ENCODE results near the gene TSKU. TPM values are rescaled to one million over a fixed set of nuclear protein-coding genes. Genes with fewer than 3 reads are reported as not detected.
A peak's percentile ranks its signal among the peaks of the same experiment; 100 is the strongest.

The TSKU gene
- total RNA-seq, 1 donor from 2014 or later: 29.2 TPM

DNA sequence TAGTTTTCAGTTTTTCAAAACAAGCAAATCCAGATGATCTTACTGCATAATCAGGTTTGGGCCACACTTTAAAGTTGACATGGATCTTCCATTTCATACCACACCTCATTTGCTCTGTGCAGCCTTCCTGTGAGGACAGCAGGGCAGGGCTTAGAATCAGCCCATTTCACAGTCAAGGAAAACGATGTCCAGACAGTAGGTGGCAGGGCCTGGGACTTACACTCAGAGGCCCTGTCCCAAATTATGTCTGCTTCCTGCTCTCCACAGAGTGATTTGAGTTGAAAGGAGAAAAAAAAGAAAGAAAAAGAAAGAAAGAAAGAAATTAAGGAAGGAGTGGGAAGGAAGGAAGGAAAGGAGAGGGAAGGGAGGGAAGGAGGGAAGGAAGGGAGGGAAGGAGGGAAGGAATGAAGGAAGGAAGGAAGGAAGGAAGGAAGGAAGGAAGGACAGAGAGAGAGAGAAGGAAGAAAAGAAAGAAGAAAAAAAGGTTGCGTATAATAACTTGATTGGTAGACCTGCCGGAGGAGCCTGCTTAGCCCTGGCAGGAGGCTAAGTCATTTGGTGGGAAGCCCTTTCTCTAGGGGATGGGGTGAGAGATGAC is 23.6 kb downstream of the TSKU start:
- Mint-ChIP-seq H3K4me1 (ENCODE audit: low read depth, unreplicated experiment) (peaks cover 7% of the 10 kb centered on the region), H3K36me3 (ENCODE audit: unreplicated experiment) (no peaks in the 10 kb centered on the region), H3K27me3 (ENCODE audit: unreplicated experiment) (peaks cover 7% of the 10 kb centered on the region), H3K9me3 (ENCODE audit: unreplicated experiment) (no peaks in the 10 kb centered on the region), H3K4me3 (ENCODE audit: unreplicated experiment) (no peak overlapping the region), H3K27ac (ENCODE audit: unreplicated experiment) (no peak overlapping the region)
- TF ChIP-seq, protein P1, sequence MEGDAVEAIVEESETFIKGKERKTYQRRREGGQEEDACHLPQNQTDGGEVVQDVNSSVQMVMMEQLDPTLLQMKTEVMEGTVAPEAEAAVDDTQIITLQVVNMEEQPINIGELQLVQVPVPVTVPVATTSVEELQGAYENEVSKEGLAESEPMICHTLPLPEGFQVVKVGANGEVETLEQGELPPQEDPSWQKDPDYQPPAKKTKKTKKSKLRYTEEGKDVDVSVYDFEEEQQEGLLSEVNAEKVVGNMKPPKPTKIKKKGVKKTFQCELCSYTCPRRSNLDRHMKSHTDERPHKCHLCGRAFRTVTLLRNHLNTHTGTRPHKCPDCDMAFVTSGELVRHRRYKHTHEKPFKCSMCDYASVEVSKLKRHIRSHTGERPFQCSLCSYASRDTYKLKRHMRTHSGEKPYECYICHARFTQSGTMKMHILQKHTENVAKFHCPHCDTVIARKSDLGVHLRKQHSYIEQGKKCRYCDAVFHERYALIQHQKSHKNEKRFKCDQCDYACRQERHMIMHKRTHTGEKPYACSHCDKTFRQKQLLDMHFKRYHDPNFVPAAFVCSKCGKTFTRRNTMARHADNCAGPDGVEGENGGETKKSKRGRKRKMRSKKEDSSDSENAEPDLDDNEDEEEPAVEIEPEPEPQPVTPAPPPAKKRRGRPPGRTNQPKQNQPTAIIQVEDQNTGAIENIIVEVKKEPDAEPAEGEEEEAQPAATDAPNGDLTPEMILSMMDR (IDR thresholded peaks at IDR 0.05; ENCODE audit: partially characterized antibody, unreplicated experiment): no peak
- DNase-seq: no peak

DNA sequence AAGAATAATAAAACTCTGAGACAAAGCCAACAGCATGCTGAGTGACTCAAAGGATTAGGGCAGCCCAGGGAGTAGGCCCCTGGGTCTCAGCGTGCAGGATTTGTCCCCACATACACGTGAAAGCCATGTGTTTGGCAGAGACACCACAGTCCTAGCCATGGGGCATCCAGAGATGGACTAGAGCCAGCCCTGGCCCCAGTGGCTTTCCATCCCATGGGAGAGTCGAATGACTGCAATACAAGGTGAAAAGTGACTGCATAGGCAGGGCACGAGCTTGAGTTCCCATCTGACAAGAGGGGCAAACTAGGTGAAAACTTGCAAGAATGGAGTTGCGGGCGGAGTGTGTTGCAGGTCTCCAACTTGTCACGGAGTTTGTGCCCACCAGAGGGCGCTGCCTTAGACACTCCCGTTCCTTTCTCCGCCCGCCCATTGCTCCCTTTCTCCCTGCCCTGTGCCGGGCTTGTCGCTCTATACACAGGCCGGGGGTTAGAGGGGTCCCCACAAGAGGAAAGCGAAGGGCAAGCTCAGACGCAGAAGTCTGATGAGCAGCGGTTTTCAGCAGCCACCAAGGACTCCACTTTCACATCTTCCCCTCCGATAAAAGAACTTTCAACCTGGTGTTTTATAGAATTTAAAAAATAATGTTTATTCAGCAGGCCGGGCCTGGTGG is 24.2 kb downstream of the TSKU start:
- TF ChIP-seq, protein P1 (IDR thresholded peaks at IDR 0.05; ENCODE audit: partially characterized antibody, unreplicated experiment): peak; percentile 88
- Mint-ChIP-seq H3K27ac (ENCODE audit: unreplicated experiment) (no peak overlapping the region), H3K27me3 (ENCODE audit: unreplicated experiment) (peaks cover 7% of the 10 kb centered on the region), H3K4me1 (ENCODE audit: low read depth, unreplicated experiment) (peaks cover 7% of the 10 kb centered on the region), H3K9me3 (ENCODE audit: unreplicated experiment) (no peaks in the 10 kb centered on the region), H3K36me3 (ENCODE audit: unreplicated experiment) (no peaks in the 10 kb centered on the region), H3K4me3 (ENCODE audit: unreplicated experiment) (no peak overlapping the region)
- peak; percentile 92 for DNase-seq

DNA sequence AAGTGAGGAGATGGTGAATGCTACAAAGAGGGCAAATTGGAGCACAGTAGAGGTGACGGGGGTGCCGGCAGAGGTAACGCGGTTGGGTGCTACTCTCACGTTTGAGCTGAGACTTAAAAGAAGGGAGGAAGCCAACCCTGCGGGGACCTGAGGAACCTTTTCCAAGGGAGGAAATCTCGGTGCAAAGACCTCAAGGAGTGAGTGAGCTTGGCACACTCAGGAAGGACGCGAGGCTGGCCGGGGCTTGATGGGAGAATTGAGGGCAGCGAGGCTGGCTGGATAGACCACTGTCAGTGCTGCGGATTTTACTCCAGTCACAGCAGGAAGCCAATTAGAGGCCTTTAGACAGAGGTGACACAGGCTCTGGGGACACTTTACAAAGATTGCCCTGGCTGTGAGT is 25.0 kb downstream of the TSKU start:
- Mint-ChIP-seq H3K9me3 (ENCODE audit: unreplicated experiment) (no peaks in the 10 kb centered on the region), H3K36me3 (ENCODE audit: unreplicated experiment) (no peaks in the 10 kb centered on the region), H3K27me3 (ENCODE audit: unreplicated experiment) (peaks cover 7% of the 10 kb centered on the region), H3K4me3 (ENCODE audit: unreplicated experiment) (no peak overlapping the region), H3K27ac (ENCODE audit: unreplicated experiment) (no peak overlapping the region), H3K4me1 (ENCODE audit: low read depth, unreplicated experiment) (peaks cover 7% of the 10 kb centered on the region)
- TF ChIP-seq, protein P1 (IDR thresholded peaks at IDR 0.05; ENCODE audit: partially characterized antibody, unreplicated experiment): no peak
- DNase-seq: no peak

DNA sequence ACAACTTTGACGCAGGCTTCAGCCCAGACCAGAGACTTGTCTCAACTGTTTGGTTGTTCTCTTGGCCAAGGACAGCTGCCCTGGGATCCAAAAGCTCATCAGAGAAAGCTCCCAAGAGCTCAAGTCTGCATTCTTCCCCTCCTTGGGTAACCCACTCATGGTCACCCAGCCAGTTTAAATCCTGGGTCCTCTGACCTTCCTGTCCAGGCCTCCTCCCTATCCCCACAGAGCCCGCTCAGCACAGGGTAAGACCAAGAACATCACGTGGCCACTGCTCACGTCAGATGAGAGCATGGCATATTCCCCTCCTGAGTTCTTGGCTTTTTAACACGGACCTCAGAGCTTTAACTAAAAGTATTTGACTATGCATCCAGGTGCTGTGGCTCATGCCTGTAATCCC is 25.8 kb downstream of the TSKU start:
- TF ChIP-seq, protein P1 (IDR thresholded peaks at IDR 0.05; ENCODE audit: partially characterized antibody, unreplicated experiment): no peak
- H3K9me3 Mint-ChIP-seq (ENCODE audit: unreplicated experiment): no peaks in the 10 kb centered on the region
- no peaks in the 10 kb centered on the region for H3K36me3 Mint-ChIP-seq (ENCODE audit: unreplicated experiment)
- peaks cover 7% of the 10 kb centered on the region for H3K27me3 Mint-ChIP-seq (ENCODE audit: unreplicated experiment)
- no peak overlapping the region for H3K4me3 Mint-ChIP-seq (ENCODE audit: unreplicated experiment)
- DNase-seq: no peak
- no peak overlapping the region for H3K27ac Mint-ChIP-seq (ENCODE audit: unreplicated experiment)
- peaks cover 7% of the 10 kb centered on the region for H3K4me1 Mint-ChIP-seq (ENCODE audit: low read depth, unreplicated experiment)

DNA sequence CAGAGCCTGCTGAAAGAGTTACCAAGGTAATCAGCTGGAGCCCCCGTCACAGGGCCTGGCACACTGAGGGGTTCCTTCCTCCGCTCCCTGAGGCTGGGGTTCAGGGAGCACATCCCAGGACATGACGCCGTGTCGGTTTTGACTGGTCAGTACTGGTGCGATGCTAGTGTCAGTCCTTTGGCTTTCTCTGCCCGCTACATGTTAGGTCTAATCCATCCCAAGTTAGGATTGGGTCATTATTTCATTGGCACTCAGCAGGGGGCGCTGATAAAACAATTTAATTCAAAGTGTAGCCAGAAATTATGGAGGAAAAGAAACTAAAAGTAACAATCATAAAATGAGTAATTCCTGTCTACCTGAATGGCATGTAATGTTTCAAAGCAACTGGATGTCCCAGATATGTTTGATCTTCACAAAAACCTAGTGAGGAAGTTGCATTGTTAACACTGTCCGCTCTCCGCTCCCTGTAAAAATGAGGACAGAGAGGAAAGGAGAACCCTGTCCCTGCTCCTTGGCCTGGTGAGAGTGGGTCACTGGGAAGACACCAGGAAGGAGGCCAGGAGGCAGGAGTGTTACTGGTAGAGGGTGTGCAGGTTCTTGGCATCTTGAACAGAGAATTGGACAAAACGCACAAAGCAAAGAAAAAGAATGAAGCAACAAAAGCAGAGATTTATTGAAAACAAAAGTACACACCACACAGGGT is 27.1 kb downstream of the TSKU start:
- Mint-ChIP-seq H3K27ac (ENCODE audit: unreplicated experiment) (no peak overlapping the region), H3K36me3 (ENCODE audit: unreplicated experiment) (peaks cover 2% of the 10 kb centered on the region), H3K4me3 (ENCODE audit: unreplicated experiment) (no peak overlapping the region), H3K4me1 (ENCODE audit: low read depth, unreplicated experiment) (peaks cover 7% of the 10 kb centered on the region), H3K9me3 (ENCODE audit: unreplicated experiment) (no peaks in the 10 kb centered on the region), H3K27me3 (ENCODE audit: unreplicated experiment) (peaks cover 5% of the 10 kb centered on the region)
- TF ChIP-seq, protein P1 (IDR thresholded peaks at IDR 0.05; ENCODE audit: partially characterized antibody, unreplicated experiment): no peak
- DNase-seq: no peak
